ENCODE data around the gene ZFY.

The ZFY gene

DNA sequence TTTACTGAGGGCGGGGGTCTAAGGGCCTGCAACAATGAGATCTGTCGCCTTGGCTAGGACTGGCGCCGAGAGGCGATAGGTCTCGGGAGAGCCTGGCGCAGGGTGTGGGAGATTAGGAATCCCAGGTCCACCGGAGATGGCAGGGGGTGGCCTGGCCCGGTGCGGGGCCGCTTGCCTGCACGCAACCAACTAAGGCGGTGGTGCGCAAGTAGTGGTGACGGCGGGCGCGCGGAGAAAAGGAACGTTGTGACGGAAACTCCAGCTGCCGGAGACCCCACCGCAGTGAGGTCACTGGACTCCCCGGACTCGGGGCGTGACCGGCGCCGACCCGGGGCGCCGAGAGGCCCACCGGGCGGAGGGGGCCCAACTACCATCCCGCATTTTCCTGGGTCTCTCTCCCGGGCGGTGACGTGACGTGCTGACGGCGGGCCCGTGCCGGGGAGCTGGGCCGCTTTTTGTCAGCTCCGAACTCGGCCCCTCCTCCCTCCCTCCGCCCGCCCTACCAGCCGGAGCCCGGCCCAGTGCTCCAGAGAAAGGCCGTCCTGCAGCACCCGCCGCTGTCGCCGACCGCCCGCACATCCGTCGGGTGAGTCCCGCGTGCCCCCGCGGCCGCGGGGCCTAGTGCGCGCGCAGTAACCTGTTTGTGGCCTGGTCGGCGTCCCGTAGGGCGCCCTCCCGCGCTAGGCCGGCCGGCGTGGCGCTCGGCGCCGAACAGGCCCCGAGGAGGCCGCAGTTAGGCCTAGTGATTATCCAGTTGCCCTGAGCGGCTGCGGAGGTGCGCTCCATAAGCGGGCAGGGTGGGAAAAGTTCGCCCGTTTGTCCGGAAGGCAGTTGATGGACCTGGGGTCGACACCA lies at the start of gene ZFY:
TSS of gene ZFY (plus strand) at position 521 of the 855 bp plus-strand sequence. CDS start 18,556 bp downstream, outside the sequence.
- H3K4me3 ChIP-seq (ENCODE audit: low read depth in 1 of 5, low read length in 5 of 5): no peak within 1 kb of the TSS
- no peak within 1 kb of the TSS for H3K27ac ChIP-seq (ENCODE audit: low read depth, low read length)
- no peaks in the 10 kb centered on the region for H3K27me3 ChIP-seq (ENCODE audit: control insufficient read depth in 5 of 5, insufficient read depth in 4 of 5, low read length in 5 of 5)
- H3K9ac ChIP-seq (ENCODE audit: low read length in 5 of 5): no peak within 1 kb of the TSS
- no peaks in the 10 kb centered on the region for H3K36me3 ChIP-seq (ENCODE audit: control insufficient read depth in 5 of 5, insufficient read depth in 5 of 5, low read length in 5 of 5)
- no peaks in the 10 kb centered on the region for H3K4me1 ChIP-seq (ENCODE audit: control insufficient read depth in 5 of 5, insufficient read depth in 5 of 5, low read length in 5 of 5)
- no peaks in the 10 kb centered on the region for H3K9me3 ChIP-seq (ENCODE audit: control insufficient read depth in 5 of 5, low read length in 5 of 5)

DNA sequence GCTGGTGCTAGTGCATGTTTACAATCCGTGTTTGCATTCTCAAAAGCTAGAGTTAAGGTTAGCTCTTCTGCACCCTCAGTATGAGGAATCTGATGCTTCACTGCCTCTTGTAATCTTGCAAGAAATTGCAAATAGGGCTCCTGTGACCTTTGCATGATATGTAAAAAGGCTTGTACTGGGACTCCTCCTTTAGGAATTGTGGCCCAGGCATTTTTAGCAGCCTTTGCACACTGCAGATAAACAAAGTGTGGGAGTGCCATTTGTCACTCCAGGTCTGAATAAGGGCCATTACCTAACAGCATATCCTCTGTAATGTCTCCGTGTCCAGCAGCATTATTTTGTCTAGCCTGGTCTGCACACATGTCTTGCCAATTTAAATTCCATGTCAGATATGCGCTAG lies 49.3 kb upstream of the ZFY start:
- H3K27me3 ChIP-seq (ENCODE audit: control insufficient read depth in 5 of 5, insufficient read depth in 4 of 5, low read length in 5 of 5): no peaks in the 10 kb centered on the region
- H3K4me3 ChIP-seq (ENCODE audit: low read depth in 1 of 5, low read length in 5 of 5): no peak overlapping the region
- no peaks in the 10 kb centered on the region for H3K36me3 ChIP-seq (ENCODE audit: control insufficient read depth in 5 of 5, insufficient read depth in 5 of 5, low read length in 5 of 5)
- no peak overlapping the region for H3K9ac ChIP-seq (ENCODE audit: low read length in 5 of 5)
- H3K27ac ChIP-seq (ENCODE audit: low read depth, low read length): no peak overlapping the region
- no peaks in the 10 kb centered on the region for H3K4me1 ChIP-seq (ENCODE audit: control insufficient read depth in 5 of 5, insufficient read depth in 5 of 5, low read length in 5 of 5)
- H3K9me3 ChIP-seq (ENCODE audit: control insufficient read depth in 5 of 5, low read length in 5 of 5): no peaks in the 10 kb centered on the region

DNA sequence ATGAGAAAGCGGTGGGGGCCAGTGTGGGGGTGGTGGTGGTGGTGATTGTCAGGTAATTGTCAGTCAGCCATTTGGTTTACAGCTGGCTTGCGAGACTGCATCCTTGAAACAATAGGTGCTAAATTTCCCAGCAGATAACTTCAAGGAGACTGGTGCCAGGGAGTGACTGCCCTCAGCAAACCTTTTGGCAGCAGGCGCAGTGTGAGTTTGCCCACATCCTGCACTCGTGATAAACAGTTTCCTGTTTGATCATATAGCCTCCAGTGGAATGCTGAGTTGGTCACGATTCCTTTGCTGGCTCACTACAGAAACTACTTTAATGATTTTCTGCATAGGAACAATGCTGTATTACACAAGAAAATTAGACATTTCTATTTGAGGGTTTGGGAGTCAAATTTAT lies 47.8 kb upstream of the ZFY start:
- no peaks in the 10 kb centered on the region for H3K36me3 ChIP-seq (ENCODE audit: control insufficient read depth in 5 of 5, insufficient read depth in 5 of 5, low read length in 5 of 5)
- no peak overlapping the region for H3K9ac ChIP-seq (ENCODE audit: low read length in 5 of 5)
- no peaks in the 10 kb centered on the region for H3K4me1 ChIP-seq (ENCODE audit: control insufficient read depth in 5 of 5, insufficient read depth in 5 of 5, low read length in 5 of 5)
- H3K27me3 ChIP-seq (ENCODE audit: control insufficient read depth in 5 of 5, insufficient read depth in 4 of 5, low read length in 5 of 5): no peaks in the 10 kb centered on the region
- no peaks in the 10 kb centered on the region for H3K9me3 ChIP-seq (ENCODE audit: control insufficient read depth in 5 of 5, low read length in 5 of 5)
- no peak overlapping the region for H3K27ac ChIP-seq (ENCODE audit: low read depth, low read length)
- no peak overlapping the region for H3K4me3 ChIP-seq (ENCODE audit: low read depth in 1 of 5, low read length in 5 of 5)

DNA sequence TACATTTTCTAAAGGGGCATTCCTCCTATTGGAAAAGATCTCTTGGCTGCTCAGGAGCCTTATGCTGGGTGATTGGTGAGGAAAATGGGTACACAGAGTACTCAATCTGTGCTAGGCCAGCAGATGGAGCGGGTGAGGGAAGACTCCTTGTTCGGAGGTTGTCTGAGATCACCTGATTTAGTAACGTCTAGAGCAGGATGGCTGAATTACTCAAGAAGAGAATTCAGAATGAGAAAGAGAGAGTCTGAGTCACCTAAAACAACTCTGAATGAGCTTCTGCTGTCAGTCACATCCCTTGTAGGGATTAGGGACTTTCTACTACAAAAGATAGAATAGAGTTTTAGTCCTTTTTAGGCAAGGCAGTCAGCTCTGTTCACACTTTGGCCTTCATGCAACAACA lies 47.2 kb upstream of the ZFY start:
- H3K4me3 ChIP-seq (ENCODE audit: low read depth in 1 of 5, low read length in 5 of 5): no peak overlapping the region
- no peaks in the 10 kb centered on the region for H3K36me3 ChIP-seq (ENCODE audit: control insufficient read depth in 5 of 5, insufficient read depth in 5 of 5, low read length in 5 of 5)
- H3K27me3 ChIP-seq (ENCODE audit: control insufficient read depth in 5 of 5, insufficient read depth in 4 of 5, low read length in 5 of 5): no peaks in the 10 kb centered on the region
- H3K27ac ChIP-seq (ENCODE audit: low read depth, low read length): no peak overlapping the region
- no peaks in the 10 kb centered on the region for H3K9me3 ChIP-seq (ENCODE audit: control insufficient read depth in 5 of 5, low read length in 5 of 5)
- H3K4me1 ChIP-seq (ENCODE audit: control insufficient read depth in 5 of 5, insufficient read depth in 5 of 5, low read length in 5 of 5): no peaks in the 10 kb centered on the region
- no peak overlapping the region for H3K9ac ChIP-seq (ENCODE audit: low read length in 5 of 5)

DNA sequence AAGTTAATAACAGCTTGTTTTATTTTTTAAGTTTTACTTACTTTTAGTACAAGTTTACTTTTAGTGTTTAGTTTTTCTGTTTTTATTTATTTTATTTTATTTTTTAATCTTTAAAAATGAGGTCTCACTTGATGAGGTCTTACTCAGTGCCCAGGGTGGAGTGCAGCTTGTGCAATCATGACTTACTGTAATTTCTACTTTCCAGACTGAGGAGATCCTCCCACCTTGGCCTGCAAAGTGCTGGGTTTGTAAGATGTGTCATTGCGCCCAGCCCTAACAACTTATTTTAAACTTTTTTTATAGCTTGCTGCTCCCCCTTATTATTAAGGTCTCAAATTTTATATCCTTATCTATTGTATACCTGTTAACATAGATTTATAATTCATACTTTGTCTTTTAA lies 41.7 kb upstream of the ZFY start:
- Histone ChIP-seq H3K9me3 (ENCODE audit: control insufficient read depth in 5 of 5, low read length in 5 of 5) (no peaks in the 10 kb centered on the region), H3K9ac (ENCODE audit: low read length in 5 of 5) (no peak overlapping the region)

DNA sequence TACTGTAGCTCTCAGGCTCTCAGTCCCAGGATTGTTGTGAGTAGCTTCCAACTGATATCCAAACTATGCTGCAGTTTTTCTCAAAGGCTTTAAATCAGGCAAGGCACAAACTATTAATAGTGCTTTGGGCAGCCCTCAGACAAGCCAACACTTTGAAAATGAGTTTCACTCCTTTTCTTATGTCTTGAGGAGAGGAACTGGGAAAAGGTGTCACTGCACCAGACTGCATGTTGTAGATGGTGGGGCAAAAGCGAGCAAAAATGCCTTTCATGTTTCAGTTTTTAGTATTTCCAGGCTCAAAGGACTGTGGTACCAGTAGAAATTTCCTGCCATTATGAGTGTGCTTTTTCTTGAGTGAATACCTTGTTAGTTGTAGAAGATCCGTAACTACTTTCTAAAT lies 39.1 kb upstream of the ZFY start:
- Histone ChIP-seq H3K27ac (ENCODE audit: low read depth, low read length) (no peak overlapping the region), H3K9ac (ENCODE audit: low read length in 5 of 5) (no peak overlapping the region), H3K9me3 (ENCODE audit: control insufficient read depth in 5 of 5, low read length in 5 of 5) (no peaks in the 10 kb centered on the region), H3K4me1 (ENCODE audit: control insufficient read depth in 5 of 5, insufficient read depth in 5 of 5, low read length in 5 of 5) (no peaks in the 10 kb centered on the region), H3K4me3 (ENCODE audit: low read depth in 1 of 5, low read length in 5 of 5) (no peak overlapping the region), H3K36me3 (ENCODE audit: control insufficient read depth in 5 of 5, insufficient read depth in 5 of 5, low read length in 5 of 5) (no peaks in the 10 kb centered on the region), H3K27me3 (ENCODE audit: control insufficient read depth in 5 of 5, insufficient read depth in 4 of 5, low read length in 5 of 5) (no peaks in the 10 kb centered on the region)

More for the DNA sequence above, 41.7 kb upstream of the ZFY start:
- Histone ChIP-seq H3K36me3 (ENCODE audit: control insufficient read depth in 5 of 5, insufficient read depth in 5 of 5, low read length in 5 of 5) (no peaks in the 10 kb centered on the region), H3K4me1 (ENCODE audit: control insufficient read depth in 5 of 5, insufficient read depth in 5 of 5, low read length in 5 of 5) (no peaks in the 10 kb centered on the region), H3K4me3 (ENCODE audit: low read depth in 1 of 5, low read length in 5 of 5) (no peak overlapping the region), H3K27me3 (ENCODE audit: control insufficient read depth in 5 of 5, insufficient read depth in 4 of 5, low read length in 5 of 5) (no peaks in the 10 kb centered on the region), H3K27ac (ENCODE audit: low read depth, low read length) (no peak overlapping the region)

DNA sequence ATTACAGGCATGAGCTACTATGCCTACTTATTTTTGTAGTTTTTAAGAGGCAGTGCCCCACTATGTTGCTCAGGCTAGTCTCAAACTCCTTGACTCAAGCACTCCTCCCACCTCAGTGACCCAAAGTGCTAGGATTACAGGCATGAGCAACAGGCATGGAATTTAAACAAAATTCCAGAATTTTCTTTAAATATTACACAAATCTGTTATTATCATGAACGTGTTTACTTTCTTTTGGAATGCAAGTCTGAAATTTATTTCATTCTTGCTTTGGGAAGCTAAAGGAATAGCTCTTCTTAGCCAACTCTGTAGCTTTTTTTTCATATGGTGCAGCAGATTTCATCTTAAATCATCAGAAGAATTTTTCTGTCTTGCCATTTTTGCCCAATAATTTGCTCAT lies 27.8 kb upstream of the ZFY start:
- H3K27ac ChIP-seq (ENCODE audit: low read depth, low read length): no peak overlapping the region
- no peaks in the 10 kb centered on the region for H3K27me3 ChIP-seq (ENCODE audit: control insufficient read depth in 5 of 5, insufficient read depth in 4 of 5, low read length in 5 of 5)
- H3K36me3 ChIP-seq (ENCODE audit: control insufficient read depth in 5 of 5, insufficient read depth in 5 of 5, low read length in 5 of 5): no peaks in the 10 kb centered on the region
- H3K9ac ChIP-seq (ENCODE audit: low read length in 5 of 5): no peak overlapping the region
- H3K4me1 ChIP-seq (ENCODE audit: control insufficient read depth in 5 of 5, insufficient read depth in 5 of 5, low read length in 5 of 5): no peaks in the 10 kb centered on the region
- H3K4me3 ChIP-seq (ENCODE audit: low read depth in 1 of 5, low read length in 5 of 5): no peak overlapping the region
- H3K9me3 ChIP-seq (ENCODE audit: control insufficient read depth in 5 of 5, low read length in 5 of 5): no peaks in the 10 kb centered on the region

DNA sequence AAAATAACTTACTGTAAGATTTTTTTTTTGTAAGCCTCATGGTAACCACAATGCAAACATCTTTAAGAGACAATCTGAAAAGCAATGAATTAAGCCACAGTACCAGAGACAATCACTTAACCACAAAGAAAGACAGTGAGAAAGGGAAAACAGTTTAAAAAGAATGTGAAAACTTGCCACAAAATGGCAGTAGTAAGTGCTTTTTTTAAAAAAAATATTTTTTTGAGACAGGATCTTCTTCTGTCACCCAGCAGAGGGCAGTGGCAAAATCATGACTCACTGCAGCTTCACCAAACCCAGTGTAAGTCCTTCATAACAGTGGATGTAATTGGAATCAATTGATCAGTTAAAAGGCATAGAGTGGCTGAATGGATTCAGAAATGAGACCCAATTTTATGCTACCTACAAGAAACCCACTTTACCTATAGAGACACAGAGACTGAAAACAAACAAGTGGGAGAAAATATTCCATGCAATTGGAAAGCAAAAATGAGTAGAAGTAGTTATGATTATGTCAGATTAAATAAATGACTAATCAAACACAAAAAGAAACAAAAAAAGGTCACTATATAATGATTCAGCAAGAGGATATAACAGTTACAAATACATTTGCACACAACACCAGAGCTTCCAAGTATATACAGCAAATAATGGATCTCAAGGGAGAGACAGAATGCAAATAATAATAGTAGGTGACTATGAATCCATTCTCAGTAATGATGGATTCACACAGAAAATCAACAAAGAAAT lies 21.9 kb upstream of the ZFY start:
- no peaks in the 10 kb centered on the region for H3K9me3 ChIP-seq (ENCODE audit: control insufficient read depth in 5 of 5, low read length in 5 of 5)
- H3K9ac ChIP-seq (ENCODE audit: low read length in 5 of 5): no peak overlapping the region
- no peak overlapping the region for H3K4me3 ChIP-seq (ENCODE audit: low read depth in 1 of 5, low read length in 5 of 5)
- no peaks in the 10 kb centered on the region for H3K27me3 ChIP-seq (ENCODE audit: control insufficient read depth in 5 of 5, insufficient read depth in 4 of 5, low read length in 5 of 5)
- H3K36me3 ChIP-seq (ENCODE audit: control insufficient read depth in 5 of 5, insufficient read depth in 5 of 5, low read length in 5 of 5): no peaks in the 10 kb centered on the region
- H3K4me1 ChIP-seq (ENCODE audit: control insufficient read depth in 5 of 5, insufficient read depth in 5 of 5, low read length in 5 of 5): no peaks in the 10 kb centered on the region
- H3K27ac ChIP-seq (ENCODE audit: low read depth, low read length): no peak overlapping the region

DNA sequence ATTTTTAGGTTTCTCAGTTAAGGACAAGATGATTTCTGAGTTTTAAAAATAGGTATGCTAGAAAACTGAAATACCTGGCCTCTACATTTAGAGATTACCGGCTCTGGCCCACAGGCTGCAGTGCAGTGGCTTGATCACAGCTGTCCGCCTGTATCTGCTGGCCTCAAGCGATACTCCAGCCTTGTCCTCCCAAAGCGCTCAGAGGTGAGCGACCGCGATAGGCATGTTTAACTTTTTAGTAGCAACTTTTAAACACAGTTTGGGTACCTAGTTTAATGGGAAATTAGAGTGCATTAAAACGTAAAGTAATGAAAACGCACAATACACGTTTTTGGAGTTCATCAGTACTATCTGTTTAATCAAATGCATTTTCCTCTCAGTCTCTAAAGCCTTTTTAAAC lies 1.1 kb upstream of the ZFY start:
- Histone ChIP-seq H3K4me1 (ENCODE audit: control insufficient read depth in 5 of 5, insufficient read depth in 5 of 5, low read length in 5 of 5) (no peaks in the 10 kb centered on the region), H3K9me3 (ENCODE audit: control insufficient read depth in 5 of 5, low read length in 5 of 5) (no peaks in the 10 kb centered on the region), H3K27me3 (ENCODE audit: control insufficient read depth in 5 of 5, insufficient read depth in 4 of 5, low read length in 5 of 5) (no peaks in the 10 kb centered on the region), H3K9ac (ENCODE audit: low read length in 5 of 5) (no peak overlapping the region), H3K4me3 (ENCODE audit: low read depth in 1 of 5, low read length in 5 of 5) (no peak overlapping the region), H3K36me3 (ENCODE audit: control insufficient read depth in 5 of 5, insufficient read depth in 5 of 5, low read length in 5 of 5) (no peaks in the 10 kb centered on the region), H3K27ac (ENCODE audit: low read depth, low read length) (no peak overlapping the region)

DNA sequence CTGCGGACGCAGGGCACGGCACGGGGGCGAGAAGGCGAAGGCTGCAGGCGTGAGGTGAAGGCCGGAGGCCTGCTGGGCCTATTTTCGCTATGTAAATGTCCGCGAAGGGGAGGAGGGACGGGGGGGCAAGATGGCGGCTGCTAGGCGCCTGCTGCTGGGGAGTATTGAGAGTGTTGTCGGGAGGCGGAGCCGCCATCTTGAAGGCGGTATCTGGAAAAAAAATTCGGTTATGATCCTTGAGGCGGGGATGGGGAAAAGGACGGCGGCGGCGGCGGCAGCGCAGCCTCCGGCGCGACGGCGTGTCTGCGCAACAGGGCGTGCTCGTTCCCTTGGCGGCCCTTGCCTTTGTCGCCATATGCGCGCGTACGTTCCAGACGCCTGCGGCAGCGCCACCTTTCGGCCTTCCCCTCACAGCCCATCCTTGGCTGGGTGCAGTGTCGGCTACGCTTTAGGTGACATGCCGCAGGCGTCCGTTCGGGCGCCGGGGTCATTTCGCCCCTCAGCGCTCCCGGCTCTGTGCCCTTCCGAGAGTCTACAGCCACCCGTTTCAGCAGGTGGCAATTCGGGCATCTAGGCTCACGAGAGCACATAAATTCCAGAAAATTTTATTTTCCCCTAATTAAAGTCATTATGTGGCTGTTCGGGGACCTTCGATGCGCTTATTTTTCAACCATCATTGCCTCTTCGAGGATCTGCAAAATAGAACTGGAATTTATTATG lies 695 bp downstream of the ZFY start:
- H3K27me3 ChIP-seq (ENCODE audit: control insufficient read depth in 5 of 5, insufficient read depth in 4 of 5, low read length in 5 of 5): no peaks in the 10 kb centered on the region
- no peak overlapping the region for H3K4me3 ChIP-seq (ENCODE audit: low read depth in 1 of 5, low read length in 5 of 5)
- H3K36me3 ChIP-seq (ENCODE audit: control insufficient read depth in 5 of 5, insufficient read depth in 5 of 5, low read length in 5 of 5): no peaks in the 10 kb centered on the region
- no peaks in the 10 kb centered on the region for H3K9me3 ChIP-seq (ENCODE audit: control insufficient read depth in 5 of 5, low read length in 5 of 5)
- no peaks in the 10 kb centered on the region for H3K4me1 ChIP-seq (ENCODE audit: control insufficient read depth in 5 of 5, insufficient read depth in 5 of 5, low read length in 5 of 5)
- no peak overlapping the region for H3K27ac ChIP-seq (ENCODE audit: low read depth, low read length)
- H3K9ac ChIP-seq (ENCODE audit: low read length in 5 of 5): no peak overlapping the region
